A549 (cell line): ENCODE measurements around the gene TRAF7. TPM values are rescaled to one million over a fixed set of nuclear protein-coding genes. Genes with fewer than 3 reads are reported as not detected.

Experiments
- ATAC-seq, 2 experiments: fragments of 200-7000 bp in 1 of 2; fragments of >200 bp in 1 of 2; cut with Nextera tagmentation in 1 of 2; cut with Tn5 transposase in 1 of 2; 3 replicates each; pipeline versions ENCODE4 v1.8.0 to v1.9.1; 2018 to 2020; ENCODE audit warnings: mild to moderate bottlenecking in 1 of 2, moderate library complexity in 1 of 2
- CTCF ChIA-PET: fragments of 300-600 bp; sonication (Branson Sonifier 250); formaldehyde crosslinking; extraction: SDS; loops from one replicate; lab custom pipeline; 2021; ENCODE audit warnings: antibody characterized with exemption, inconsistent platforms; lab: Yijun Ruan, JAX
- POLR2A ChIA-PET: fragments of 350-600 bp; formaldehyde crosslinking; extraction: SDS; loops from one replicate; lab custom pipeline; 2021; ENCODE audit warnings: antibody characterized with exemption, inconsistent platforms; lab: Yijun Ruan, JAX
- DNase-seq, 2 experiments: peaks; one replicate each; pipeline versions ENCODE4 v3.0.0 to v3.0.0-alpha.2; 2011 to 2016; ENCODE audit warnings: low read depth in 1 of 2, low spot score in 1 of 2
- FAIRE-seq: peaks from 2 replicates; lab custom pipeline; 2011; peaks lifted over from hg19 to GRCh38; lab: Jason Lieb, UNC
- H3K27ac ChIP-seq, 2 experiments: fragments of >200 bp; sonication (Bioruptor Twin); formaldehyde crosslinking; 3 replicates each; pipeline ENCODE4 v1.5.1; 2016 to 2017
- H3K4me1 ChIP-seq: fragments of >200 bp; sonication (Bioruptor Twin); formaldehyde crosslinking; 3 replicates; pipeline ENCODE4 v1.6.1; 2016
- H3K4me2 ChIP-seq: fragments of >200 bp; sonication (Bioruptor Twin); formaldehyde crosslinking; 3 replicates; pipeline ENCODE4 v1.6.1; 2016
- H3K4me3 ChIP-seq: fragments of >200 bp; sonication (Bioruptor Twin); formaldehyde crosslinking; 3 replicates; pipeline ENCODE4 v1.5.1; 2016
- H3K9me3 ChIP-seq: fragments of >200 bp; sonication (Bioruptor Twin); formaldehyde crosslinking; 3 replicates; pipeline ENCODE4 v1.6.1; 2016
- CEBPB ChIP-seq, 2 experiments: fragments of >200 bp in 1 of 2; sonication (Bioruptor Twin) in 1 of 2; formaldehyde crosslinking in 1 of 2; IDR thresholded peaks; 2 replicates each; pipeline ENCODE4 v1.6.1; 2012 to 2016
- EHMT2 ChIP-seq: fragments of 200-600 bp; sonication (generic); IDR thresholded peaks from 2 replicates; pipeline ENCODE4 v1.6.1; 2016; ENCODE audit warnings: antibody characterized with exemption, low read depth, mild to moderate bottlenecking, moderate library complexity
- EP300 ChIP-seq, 2 experiments: fragments of >200 bp; sonication (Bioruptor Twin); formaldehyde crosslinking; IDR thresholded peaks; 2 replicates in 1 of 2; 3 replicates in 1 of 2; pipeline ENCODE4 v1.6.1; 2016 to 2017
- FOSL2 ChIP-seq, 2 experiments: fragments of 450-650 bp in 1 of 2; fragments of >200 bp in 1 of 2; sonication (Bioruptor Twin) in 1 of 2; formaldehyde crosslinking; IDR thresholded peaks; 2 replicates each; pipeline versions ENCODE4 v1.5.0 to v1.6.1; 2016 to 2020; ENCODE audit warnings: mild to moderate bottlenecking in 1 of 2, moderate library complexity in 1 of 2
- FOXS1 ChIP-seq: fragments of 250-450 bp; sonication (Bioruptor Pico); IDR thresholded peaks from 2 replicates; pipeline ENCODE4 v1.5.0; 2020; ENCODE audit warnings: mild to moderate bottlenecking, moderate library complexity
- HDAC2 ChIP-seq: fragments of 200-600 bp; sonication (generic); IDR thresholded peaks from 2 replicates; pipeline ENCODE4 v1.6.1; 2016
- HOXB5 ChIP-seq: fragments of 250-450 bp; sonication (Bioruptor Pico); IDR thresholded peaks from 2 replicates; pipeline ENCODE4 v1.5.0; 2020; ENCODE audit warnings: mild to moderate bottlenecking, moderate library complexity
- MAFK ChIP-seq: fragments of 450-650 bp; IDR thresholded peaks from 2 replicates; pipeline ENCODE4 v1.6.1; 2014; ENCODE audit not compliant: partially characterized antibody
- MAZ ChIP-seq: fragments of 150-350 bp; IDR thresholded peaks from 2 replicates; pipeline ENCODE4 v1.6.1; 2014; ENCODE audit warnings: antibody characterized with exemption, low read depth, low read length, borderline replicate concordance
- MYC ChIP-seq: IDR thresholded peaks from 2 replicates; pipeline ENCODE4 v1.6.1; 2012; ENCODE audit warnings: mild to moderate bottlenecking, inconsistent platforms, low read length, improper control_type of control experiment, borderline replicate concordance
- NFE2L2 ChIP-seq: fragments of 150-350 bp; conservative IDR thresholded peaks from 2 replicates; pipeline ENCODE4 v1.6.1; 2014; ENCODE audit warnings: low read length
- NPAS2 ChIP-seq: fragments of 250-450 bp; sonication (Bioruptor Pico); IDR thresholded peaks from 2 replicates; pipeline ENCODE4 v1.8.0; 2022; ENCODE audit warnings: mild to moderate bottlenecking, moderate library complexity, borderline replicate concordance
- POLR2A ChIP-seq: IDR thresholded peaks from 2 replicates; pipeline ENCODE4 v1.6.1; 2012; ENCODE audit warnings: mild to moderate bottlenecking, low read length
- RARB ChIP-seq: fragments of 250-450 bp; sonication (Bioruptor Pico); IDR thresholded peaks from 2 replicates; pipeline ENCODE4 v1.8.0; 2021; ENCODE audit warnings: mild to moderate bottlenecking, moderate library complexity
- RCOR1 ChIP-seq: fragments of 150-350 bp; IDR thresholded peaks from 2 replicates; pipeline ENCODE4 v1.6.1; 2014; ENCODE audit warnings: antibody characterized with exemption, low read length, low read depth
- RFX5 ChIP-seq: fragments of 450-650 bp; IDR thresholded peaks from 2 replicates; pipeline ENCODE4 v1.7.1; 2014; ENCODE audit warnings: antibody characterized with exemption, mild to moderate bottlenecking, moderate library complexity
- TFCP2L1 ChIP-seq: fragments of 250-450 bp; sonication (Bioruptor Pico); IDR thresholded peaks from 2 replicates; pipeline ENCODE4 v1.5.0; 2021; ENCODE audit warnings: mild to moderate bottlenecking
- ZC3H11A ChIP-seq: fragments of 450-650 bp; IDR thresholded peaks from 2 replicates; pipeline ENCODE4 v1.6.1; 2014; ENCODE audit warnings: antibody characterized with exemption, mild to moderate bottlenecking
- ZSCAN20 ChIP-seq: fragments of 250-450 bp; sonication (Bioruptor Pico); IDR thresholded peaks from 2 replicates; pipeline ENCODE4 v1.8.0; 2022; ENCODE audit warnings: mild to moderate bottlenecking, moderate library complexity
- WGBS: methylation state at CpG from one replicate; pipeline ENCODE4 v1.1.6; 2017; ENCODE audit errors: missing lambda C conversion rate; 5-methylcytosine and 5-hydroxymethylcytosine counted together
- polyA plus RNA-seq, 4 experiments: library from polyadenylated mRNA; depleted of rRNA in 3 of 4; stranded (reverse); fragments of >200 nt; fragmentation: RNase III in 1 of 4; extraction: RNeasy Plus Mini Kit Qiagen cat#74134 plus additional on column Dnase treatment in 1 of 4; gene quantifications; 2 replicates in 3 of 4; 3 replicates in 1 of 4; pipeline ENCODE4 v1.2.3, GENCODE V29; 2011 to 2017
- TF ChIP-seq, protein P1 (sequence below): fragments of >200 bp; sonication (Bioruptor Twin); formaldehyde crosslinking; IDR thresholded peaks from 3 replicates; pipeline ENCODE4 v1.5.1; 2016
- TF ChIP-seq, protein P2 (sequence below): IDR thresholded peaks from 2 replicates; pipeline ENCODE4 v1.6.1; 2012
- TF ChIP-seq, protein P3 (sequence below): fragments of >200 bp; sonication (Bioruptor Twin); formaldehyde crosslinking; IDR thresholded peaks from 2 replicates; pipeline ENCODE4 v1.6.1; 2016
- TF ChIP-seq, protein P4 (sequence below): fragments of 250-450 bp; sonication (Bioruptor Pico); IDR thresholded peaks from 2 replicates; pipeline ENCODE4 v1.5.0; 2020; ENCODE audit warnings: low read depth, mild to moderate bottlenecking, moderate library complexity

Gene TRAF7
- polyA plus RNA-seq, 2 of the 4 experiments (the other 2 are of a cell fraction): 31.9 to 50.0 TPM

DNA sequence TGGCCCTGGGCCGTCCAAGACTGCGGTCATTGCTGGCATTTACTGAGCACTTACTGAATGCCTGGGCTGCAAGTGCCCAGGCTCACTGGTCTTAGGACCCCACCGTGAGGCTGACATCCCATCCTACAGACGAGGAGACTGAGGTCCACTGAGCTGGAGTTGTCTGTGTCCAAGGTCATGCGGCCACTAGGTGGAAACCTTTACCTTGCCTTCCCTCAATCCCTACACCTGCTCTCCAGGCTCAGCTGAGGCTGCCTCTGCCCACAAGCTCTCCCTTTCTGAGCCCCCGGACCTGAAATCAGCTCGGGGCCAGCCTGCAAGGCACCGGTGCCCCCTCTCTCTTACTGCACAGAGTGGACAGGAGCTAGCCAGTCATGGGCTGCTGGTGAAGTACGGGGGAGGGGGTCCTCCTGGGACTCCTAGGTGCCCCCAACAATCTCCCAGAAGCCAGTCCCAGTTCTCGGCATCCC is 39.3 kb downstream of the TRAF7 start (continued):
- TF ChIP-seq, protein P1, sequence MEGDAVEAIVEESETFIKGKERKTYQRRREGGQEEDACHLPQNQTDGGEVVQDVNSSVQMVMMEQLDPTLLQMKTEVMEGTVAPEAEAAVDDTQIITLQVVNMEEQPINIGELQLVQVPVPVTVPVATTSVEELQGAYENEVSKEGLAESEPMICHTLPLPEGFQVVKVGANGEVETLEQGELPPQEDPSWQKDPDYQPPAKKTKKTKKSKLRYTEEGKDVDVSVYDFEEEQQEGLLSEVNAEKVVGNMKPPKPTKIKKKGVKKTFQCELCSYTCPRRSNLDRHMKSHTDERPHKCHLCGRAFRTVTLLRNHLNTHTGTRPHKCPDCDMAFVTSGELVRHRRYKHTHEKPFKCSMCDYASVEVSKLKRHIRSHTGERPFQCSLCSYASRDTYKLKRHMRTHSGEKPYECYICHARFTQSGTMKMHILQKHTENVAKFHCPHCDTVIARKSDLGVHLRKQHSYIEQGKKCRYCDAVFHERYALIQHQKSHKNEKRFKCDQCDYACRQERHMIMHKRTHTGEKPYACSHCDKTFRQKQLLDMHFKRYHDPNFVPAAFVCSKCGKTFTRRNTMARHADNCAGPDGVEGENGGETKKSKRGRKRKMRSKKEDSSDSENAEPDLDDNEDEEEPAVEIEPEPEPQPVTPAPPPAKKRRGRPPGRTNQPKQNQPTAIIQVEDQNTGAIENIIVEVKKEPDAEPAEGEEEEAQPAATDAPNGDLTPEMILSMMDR: peak; percentile 74
- TF ChIP-seq EHMT2 (no peak), MAZ (no peak), RCOR1 (no peak)
- TF ChIP-seq, protein P2, sequence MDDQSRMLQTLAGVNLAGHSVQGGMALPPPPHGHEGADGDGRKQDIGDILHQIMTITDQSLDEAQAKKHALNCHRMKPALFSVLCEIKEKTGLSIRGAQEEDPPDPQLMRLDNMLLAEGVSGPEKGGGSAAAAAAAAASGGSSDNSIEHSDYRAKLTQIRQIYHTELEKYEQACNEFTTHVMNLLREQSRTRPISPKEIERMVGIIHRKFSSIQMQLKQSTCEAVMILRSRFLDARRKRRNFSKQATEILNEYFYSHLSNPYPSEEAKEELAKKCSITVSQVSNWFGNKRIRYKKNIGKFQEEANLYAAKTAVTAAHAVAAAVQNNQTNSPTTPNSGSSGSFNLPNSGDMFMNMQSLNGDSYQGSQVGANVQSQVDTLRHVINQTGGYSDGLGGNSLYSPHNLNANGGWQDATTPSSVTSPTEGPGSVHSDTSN: no peak

DNA sequence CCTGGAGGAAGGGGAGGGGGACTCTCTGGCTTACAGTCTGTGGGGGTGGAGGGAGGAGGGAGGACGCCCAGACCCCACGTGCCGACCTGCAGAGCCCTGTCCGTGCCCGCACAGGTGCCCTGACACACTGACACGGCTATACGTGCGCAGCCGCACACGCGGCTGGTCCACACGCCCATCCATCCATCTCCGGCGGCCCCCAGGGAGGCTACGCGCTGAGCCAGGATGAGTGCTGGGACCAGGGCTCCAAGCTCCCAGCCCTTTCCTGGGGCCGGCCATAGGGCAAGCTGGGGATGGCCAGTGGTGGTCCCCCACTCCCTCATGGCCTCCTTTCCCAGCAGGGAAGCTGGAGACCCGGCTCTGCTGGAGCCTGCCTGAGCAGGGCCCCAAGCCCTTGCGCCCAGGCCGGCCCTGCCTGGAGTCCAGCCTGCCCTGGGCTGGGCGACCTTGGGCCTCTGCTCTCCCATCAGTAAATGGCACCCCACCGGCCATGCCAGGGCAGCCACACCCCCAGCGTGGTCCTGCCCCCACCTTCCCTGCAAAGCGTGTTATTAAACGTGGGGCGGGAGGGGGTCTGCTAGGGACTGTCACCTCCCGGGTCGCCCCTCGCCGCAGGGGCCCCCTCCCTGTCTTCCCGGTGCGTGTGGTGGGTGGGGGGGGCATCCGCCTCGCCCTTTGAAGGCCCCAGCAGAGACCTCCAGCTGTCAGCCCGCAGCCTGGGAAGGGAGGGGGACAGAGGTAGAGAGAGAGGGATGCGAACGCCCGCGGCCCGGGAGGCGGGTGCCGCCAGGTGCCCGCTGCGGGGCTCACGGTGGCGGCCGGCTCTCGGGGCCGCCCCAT is 40.0 kb downstream of the TRAF7 start:
- ChIA-PET POLR2A (interaction anchor here (0.6 to 2.0 kb wide), 7 partner anchors 10 to 407 kb away, joined by 3 to 17 read pairs (median 5); partner anchors contain the start of genes ECI1, MLST8, PGP and TRAF7), CTCF (interaction anchor here (0.7 to 5.0 kb wide), 25 partner anchors 9 to 305 kb away, joined by 3 to 33 read pairs (median 7); partner anchors contain the start of genes BRICD5, ECI1 and MLST8)
- FAIRE-seq: no peak
- peaks cover 18% of the 10 kb centered on the region for H3K4me1 ChIP-seq
- H3K27ac ChIP-seq: peak overlapping the region; percentile 56 to 86; a peak in 5 of 6 replicates
- 37% methylated on average over 25 of the region's 49 CpGs for WGBS
- no peaks in the 10 kb centered on the region for H3K9me3 ChIP-seq
- DNase-seq: no peak
- H3K4me3 ChIP-seq: peak overlapping the region; percentile 58
- ATAC-seq: peak; percentile 26 to 60
- H3K4me2 ChIP-seq: peak overlapping the region; percentile 97
- TF ChIP-seq ZSCAN20 (CRISPR knock-in tag) (no peak), MAFK (no peak), TFCP2L1 (CRISPR knock-in tag) (no peak), NFE2L2 (no peak), RFX5 (no peak), MYC (no peak)
- TF ChIP-seq, protein P3, sequence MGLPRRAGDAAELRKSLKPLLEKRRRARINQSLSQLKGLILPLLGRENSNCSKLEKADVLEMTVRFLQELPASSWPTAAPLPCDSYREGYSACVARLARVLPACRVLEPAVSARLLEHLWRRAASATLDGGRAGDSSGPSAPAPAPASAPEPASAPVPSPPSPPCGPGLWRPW: no peak

DNA sequence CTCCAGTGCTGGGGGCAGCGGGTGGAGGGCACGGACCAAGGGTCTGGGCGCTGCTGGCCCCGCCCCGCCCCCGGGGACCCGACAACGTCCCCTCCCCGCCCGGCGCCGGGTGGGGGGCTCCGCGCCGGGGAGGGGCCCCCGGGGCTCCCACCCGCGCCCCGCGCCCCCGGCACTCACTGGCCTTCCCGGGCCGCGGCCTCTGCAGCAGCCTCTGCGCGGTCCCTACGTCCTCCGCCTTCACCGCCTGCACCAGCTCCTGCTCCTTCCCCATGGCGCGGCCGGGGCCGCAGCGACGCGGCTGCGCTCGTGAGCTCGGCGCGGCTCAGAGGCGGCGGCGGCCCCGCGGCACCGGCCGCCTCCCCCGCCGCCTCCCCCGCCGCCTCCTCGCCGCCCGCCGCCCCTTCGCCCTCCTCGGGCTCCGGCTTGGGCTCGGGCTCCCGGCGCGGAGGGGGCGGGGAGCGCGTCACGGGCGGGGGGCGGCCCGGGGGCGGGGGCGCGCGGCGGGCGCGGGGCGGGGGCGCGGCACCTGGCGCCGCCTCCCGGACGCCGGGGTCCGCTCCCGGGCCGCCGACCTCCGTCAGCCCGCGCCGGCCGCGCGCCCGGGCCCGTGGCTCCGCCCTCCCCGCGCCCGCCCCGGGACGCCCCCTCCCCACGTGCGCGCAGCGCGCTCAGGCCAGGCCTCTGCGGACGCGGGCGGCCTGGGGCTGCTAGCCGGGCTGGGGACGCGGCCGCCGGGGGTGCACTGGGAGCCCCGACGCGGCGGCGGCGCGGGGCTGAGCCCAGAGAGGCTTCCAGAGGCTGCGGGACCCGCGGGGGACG is 40.8 kb downstream of the TRAF7 start, which contains the start of gene CASKIN1:
TSS of gene CASKIN1 (minus strand) at position 444 of the 819 bp plus-strand sequence. CDS start at position 271, 173 bp downstream.
- DNase-seq (no peak), ATAC-seq (peak in 1 of 2 experiments; percentile 42; a peak in 3 of 6 replicates)
- Histone ChIP-seq H3K9me3 (no peaks in the 10 kb centered on the region), H3K4me1 (peaks cover 18% of the 10 kb centered on the region), H3K4me3 (peak within 1 kb of the TSS; percentile 58), H3K27ac (peak within 1 kb of the TSS; percentile 56 to 86)
- CTCF ChIA-PET: interaction anchor here (0.5 to 5.0 kb wide), 8 partner anchors 11 to 304 kb away, joined by 3 to 33 read pairs (median 14); partner anchors contain the start of genes BRICD5 and ECI1
- no peak for TF ChIP-seq HDAC2
- no peak for TF ChIP-seq MAZ
- no peak for TF ChIP-seq MYC
- no peak for TF ChIP-seq FOSL2 (IDR thresholded peaks at IDR 0.05)
- TF ChIP-seq FOSL2 (CRISPR knock-in tag; IDR thresholded peaks at IDR 0.05): no peak
- TF ChIP-seq ZC3H11A: no peak
- TF ChIP-seq, protein P1: no peak
- TF ChIP-seq RARB (CRISPR knock-in tag): no peak
- no peak for TF ChIP-seq ZSCAN20 (CRISPR knock-in tag)
- no peak for TF ChIP-seq POLR2A
- no peak for TF ChIP-seq NFE2L2
- TF ChIP-seq HOXB5 (CRISPR knock-in tag): no peak
- TF ChIP-seq CEBPB (IDR thresholded peaks at IDR 0.05): no peak
- no peak for TF ChIP-seq FOXS1 (CRISPR knock-in tag)
- TF ChIP-seq, protein P4, sequence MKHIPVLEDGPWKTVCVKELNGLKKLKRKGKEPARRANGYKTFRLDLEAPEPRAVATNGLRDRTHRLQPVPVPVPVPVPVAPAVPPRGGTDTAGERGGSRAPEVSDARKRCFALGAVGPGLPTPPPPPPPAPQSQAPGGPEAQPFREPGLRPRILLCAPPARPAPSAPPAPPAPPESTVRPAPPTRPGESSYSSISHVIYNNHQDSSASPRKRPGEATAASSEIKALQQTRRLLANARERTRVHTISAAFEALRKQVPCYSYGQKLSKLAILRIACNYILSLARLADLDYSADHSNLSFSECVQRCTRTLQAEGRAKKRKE (CRISPR knock-in tag): no peak
- no peak for TF ChIP-seq NPAS2 (CRISPR knock-in tag)
- TF ChIP-seq EP300 (IDR thresholded peaks at IDR 0.05): no peak
- TF ChIP-seq, all 56 proteins: peak for 0
- WGBS: no CpG with 5 or more reads among the region's 129 CpGs
- peak within 1 kb of the TSS; percentile 97 for H3K4me2 ChIP-seq
- POLR2A ChIA-PET: interaction anchor here (0.6 to 2.0 kb wide), 3 partner anchors 30 to 41 kb away, joined by 3 to 17 read pairs (median 5); partner anchors contain the start of gene TRAF7
- no peak for FAIRE-seq
